ENCODE results near the gene DEFB113.

DNA sequence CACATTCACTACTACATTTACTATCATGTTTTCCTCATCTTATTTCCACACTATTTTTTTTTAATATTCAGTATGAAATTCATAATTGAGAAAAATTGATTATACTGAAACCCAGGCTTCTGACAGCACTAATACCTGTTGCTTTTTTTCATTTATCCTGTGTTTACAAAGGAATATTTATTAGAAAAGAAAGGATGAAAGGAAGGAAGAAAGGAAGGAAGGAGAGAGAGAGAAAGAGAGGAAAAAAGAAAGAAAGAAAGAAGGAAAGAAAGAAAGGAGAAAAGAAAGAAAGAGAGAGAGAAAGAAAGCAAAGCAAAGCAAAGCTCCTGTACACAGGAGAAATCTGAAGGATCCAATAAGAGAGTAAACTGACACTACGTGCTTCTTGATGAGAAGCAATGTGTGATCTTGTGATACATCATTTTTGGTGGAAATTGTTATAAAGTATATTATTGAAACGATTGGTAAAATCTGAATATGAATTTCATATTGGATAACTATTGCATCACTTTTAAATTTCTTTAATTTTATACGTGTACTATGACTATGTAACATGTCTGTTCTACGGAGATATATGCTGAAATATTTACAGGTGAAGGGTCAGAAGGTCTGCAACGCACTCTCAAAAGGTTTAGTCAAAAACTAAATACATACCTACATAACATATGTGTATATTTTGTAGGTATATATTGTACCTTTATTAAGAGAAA is 49.3 kb downstream of the DEFB113 start:
- TF ChIP-seq, protein P1, sequence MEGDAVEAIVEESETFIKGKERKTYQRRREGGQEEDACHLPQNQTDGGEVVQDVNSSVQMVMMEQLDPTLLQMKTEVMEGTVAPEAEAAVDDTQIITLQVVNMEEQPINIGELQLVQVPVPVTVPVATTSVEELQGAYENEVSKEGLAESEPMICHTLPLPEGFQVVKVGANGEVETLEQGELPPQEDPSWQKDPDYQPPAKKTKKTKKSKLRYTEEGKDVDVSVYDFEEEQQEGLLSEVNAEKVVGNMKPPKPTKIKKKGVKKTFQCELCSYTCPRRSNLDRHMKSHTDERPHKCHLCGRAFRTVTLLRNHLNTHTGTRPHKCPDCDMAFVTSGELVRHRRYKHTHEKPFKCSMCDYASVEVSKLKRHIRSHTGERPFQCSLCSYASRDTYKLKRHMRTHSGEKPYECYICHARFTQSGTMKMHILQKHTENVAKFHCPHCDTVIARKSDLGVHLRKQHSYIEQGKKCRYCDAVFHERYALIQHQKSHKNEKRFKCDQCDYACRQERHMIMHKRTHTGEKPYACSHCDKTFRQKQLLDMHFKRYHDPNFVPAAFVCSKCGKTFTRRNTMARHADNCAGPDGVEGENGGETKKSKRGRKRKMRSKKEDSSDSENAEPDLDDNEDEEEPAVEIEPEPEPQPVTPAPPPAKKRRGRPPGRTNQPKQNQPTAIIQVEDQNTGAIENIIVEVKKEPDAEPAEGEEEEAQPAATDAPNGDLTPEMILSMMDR (IDR thresholded peaks at IDR 0.05 in 2 of 3, conservative IDR thresholded peaks at IDR 0.05 in 1 of 3; ENCODE audit: control insufficient read depth in 2 of 3, extremely low read depth in 1 of 3, insufficient read depth in 1 of 3, low read depth in 3 of 3, low read length in 3 of 3): no peak
- no peak for TF ChIP-seq EGR1 (IDR thresholded peaks at IDR 0.05; ENCODE audit: borderline replicate concordance in 1 of 2, low read depth in 2 of 2, low read length in 2 of 2)
- no peak for TF ChIP-seq NFIC (IDR thresholded peaks at IDR 0.05; ENCODE audit: low read depth, low read length)
- TF ChIP-seq ZBTB33 (IDR thresholded peaks at IDR 0.05): no peak
- no peak for TF ChIP-seq HCFC1 (IDR thresholded peaks at IDR 0.05; ENCODE audit: low read length)
- TF ChIP-seq NR2C1 (IDR thresholded peaks at IDR 0.05): no peak
- TF ChIP-seq POLR2A (IDR thresholded peaks at IDR 0.05; ENCODE audit: low read depth, low read length): no peak

Measured in GM12878 (cell line).